ENCODE data around the gene CCDC9B. TPM values are rescaled to one million over a fixed set of nuclear protein-coding genes. Genes with fewer than 3 reads are reported as not detected.

The CCDC9B gene
- total RNA-seq, 1 experiment from 2014 or later = 1.4 TPM

GRCh38 chr15:40369971-40370370 lies 29.2 kb upstream of the CCDC9B start:
- Mint-ChIP-seq H3K4me3 (no peak overlapping the region), H3K4me1 (peaks cover 25% of the 10 kb centered on the region), H3K27ac (no peak overlapping the region), H3K27me3 (ENCODE audit: low read depth) (peaks cover 45% of the 10 kb centered on the region), H3K36me3 (no peaks in the 10 kb centered on the region), H3K9me3 (no peaks in the 10 kb centered on the region)
- ChIA-PET POLR2A (interaction anchor here (1.3 kb wide), 1 partner anchor 13 kb away, joined by 4 read pairs; the partner anchor contains the start of gene KNSTRN), CTCF (interaction anchor here (0.6 to 8.4 kb wide), 6 partner anchors 13 to 53 kb away, joined by 3 to 87 read pairs (median 27); partner anchors contain the start of genes CCDC9B and KNSTRN)
- no peak for ATAC-seq
- TF ChIP-seq ZNF121 (CRISPR knock-in tag; IDR thresholded peaks at IDR 0.05) (no peak), NFYB (CRISPR knock-in tag; conservative IDR thresholded peaks at IDR 0.05; ENCODE audit: low read depth) (no peak), ESRRA (CRISPR knock-in tag; IDR thresholded peaks at IDR 0.05; ENCODE audit: borderline replicate concordance) (no peak), SOX15 (CRISPR knock-in tag; IDR thresholded peaks at IDR 0.05) (no peak), TEAD1 (CRISPR knock-in tag; IDR thresholded peaks at IDR 0.05) (no peak), PREB (CRISPR knock-in tag; IDR thresholded peaks at IDR 0.05; ENCODE audit: borderline replicate concordance) (no peak), CREB1 (CRISPR knock-in tag; IDR thresholded peaks at IDR 0.05) (no peak), TEAD4 (CRISPR knock-in tag; IDR thresholded peaks at IDR 0.05) (no peak)
- DNase-seq (ENCODE audit: low spot score) = no peak

- H3K27me3 Mint-ChIP-seq (ENCODE audit: low read depth) = peaks cover 45% of the 10 kb centered on the region
- CTCF ChIA-PET = interaction anchor here (0.6 to 8.4 kb wide), 6 partner anchors 13 to 54 kb away, joined by 3 to 87 read pairs (median 27); partner anchors contain the start of genes CCDC9B and KNSTRN
Measured at GRCh38 chr15:40369474-40369869, 28.7 kb upstream of the CCDC9B start.

GRCh38 chr15:40368719-40369473 lies 28.2 kb upstream of the CCDC9B start:
- DNase-seq (ENCODE audit: low spot score) (no peak), ATAC-seq (no peak)
- ChIA-PET CTCF (interaction anchor here (0.6 to 8.4 kb wide), 22 partner anchors 11 to 151 kb away, joined by 3 to 87 read pairs (median 6); partner anchors contain the start of genes CCDC9B, DISP2, INAFM2 and IVD), POLR2A (interaction anchor here (0.5 to 1.8 kb wide), 2 partner anchors 14 to 585 kb away, joined by 4 to 6 read pairs; partner anchors contain the start of gene KNSTRN)
- Mint-ChIP-seq H3K4me3 (no peak overlapping the region), H3K4me1 (peaks cover 25% of the 10 kb centered on the region), H3K27ac (no peak overlapping the region), H3K9me3 (no peaks in the 10 kb centered on the region), H3K27me3 (ENCODE audit: low read depth) (peaks cover 45% of the 10 kb centered on the region), H3K36me3 (no peaks in the 10 kb centered on the region)
- no peak for TF ChIP-seq NR1H2 (CRISPR knock-in tag; IDR thresholded peaks at IDR 0.05)
- TF ChIP-seq RELA (CRISPR knock-in tag; IDR thresholded peaks at IDR 0.05; ENCODE audit: borderline replicate concordance) = no peak
- no peak for TF ChIP-seq ATF1 (CRISPR knock-in tag; IDR thresholded peaks at IDR 0.05)
- no peak for TF ChIP-seq ZNF138 (CRISPR knock-in tag; conservative IDR thresholded peaks at IDR 0.05)
- no peak for TF ChIP-seq E2F4 (CRISPR knock-in tag; IDR thresholded peaks at IDR 0.05; ENCODE audit: borderline replicate concordance, low read depth)
- TF ChIP-seq ATF3 (CRISPR knock-in tag; conservative IDR thresholded peaks at IDR 0.05) = no peak
- TF ChIP-seq ZBTB21 (CRISPR knock-in tag; IDR thresholded peaks at IDR 0.05; ENCODE audit: borderline replicate concordance) = no peak
- TF ChIP-seq FOXP1 (CRISPR knock-in tag; IDR thresholded peaks at IDR 0.05; ENCODE audit: borderline replicate concordance) = no peak
- TF ChIP-seq CREM (CRISPR knock-in tag; IDR thresholded peaks at IDR 0.05) = no peak
- TF ChIP-seq ZNF317 (CRISPR knock-in tag; IDR thresholded peaks at IDR 0.05; ENCODE audit: borderline replicate concordance, low read depth) = no peak

More at GRCh38 chr15:40369474-40369869, 28.7 kb upstream of the CCDC9B start:
- no peak overlapping the region for H3K27ac Mint-ChIP-seq
- H3K4me1 Mint-ChIP-seq = peaks cover 25% of the 10 kb centered on the region
- DNase-seq (ENCODE audit: low spot score) (no peak), ATAC-seq (no peak)
- no peak for TF ChIP-seq GABPB1 (CRISPR knock-in tag; IDR thresholded peaks at IDR 0.05)
- H3K9me3 Mint-ChIP-seq = no peaks in the 10 kb centered on the region
- H3K4me3 Mint-ChIP-seq = no peak overlapping the region
- H3K36me3 Mint-ChIP-seq = no peaks in the 10 kb centered on the region
- POLR2A ChIA-PET = interaction anchor here (1.3 kb wide), 1 partner anchor 13 kb away, joined by 4 read pairs; the partner anchor contains the start of gene KNSTRN

All from WTC11 (cell line).